SK-N-MC (cell line): Measurements from ENCODE around the gene AGAP1.

Experiments used
- DNase-seq: peaks from one replicate; pipeline ENCODE4 v3.0.0-alpha.2; 2011; ENCODE audit warnings: low read depth, low spot score
- H3K27ac ChIP-seq: fragments of 200-600 bp; sonication (generic); 2 replicates; pipeline ENCODE4 v1.5.1; 2016; ENCODE audit warnings: mixed run types
- H3K36me3 ChIP-seq: fragments of 200-600 bp; sonication (generic); 2 replicates; pipeline ENCODE4 v1.6.1; 2017; ENCODE audit warnings: antibody characterized with exemption, low read length, mixed read lengths; ENCODE audit not compliant: insufficient read depth
- H3K4me3 ChIP-seq: fragments of 200-600 bp; sonication (generic); 2 replicates; pipeline ENCODE4 v1.5.1; 2016
- H3K9ac ChIP-seq: fragments of 200-600 bp; sonication (generic); 2 replicates; pipeline ENCODE4 v1.8.0; 2017; ENCODE audit warnings: mixed run types, mixed read lengths; ENCODE audit not compliant: insufficient read length
- H3K9me3 ChIP-seq: fragments of 200-600 bp; sonication (generic); 2 replicates; pipeline ENCODE4 v1.6.1; 2017; ENCODE audit warnings: low read depth, mild to moderate bottlenecking, antibody characterized with exemption, low read length, moderate library complexity, mixed read lengths
- EZH2 ChIP-seq: fragments of 200-600 bp; sonication (generic); IDR thresholded peaks from one replicate; pipeline ENCODE4 v1.6.1; 2017; ENCODE audit warnings: antibody characterized with exemption
- FOXP2 ChIP-seq: optimal IDR thresholded peaks from 2 replicates; pipeline ENCODE3; 2011; ENCODE audit warnings: mild to moderate bottlenecking, moderate library complexity; ENCODE audit not compliant: insufficient read depth; ENCODE audit errors: extremely low read length, control extremely low read depth
- POLR2AphosphoS5 ChIP-seq: IDR thresholded peaks from 2 replicates; pipeline ENCODE4 v1.6.1; 2012; ENCODE audit warnings: mild to moderate bottlenecking, low read depth, low read length, borderline replicate concordance

Gene AGAP1

GRCh38 chr2:235659767-235660322, 166.0 kb downstream of the AGAP1 start:
- H3K4me3 ChIP-seq = no peak overlapping the region
- H3K27ac ChIP-seq = no peak overlapping the region
- TF ChIP-seq FOXP2 (no peak), EZH2 (no peak), POLR2AphosphoS5 (no peak)
- no peak overlapping the region for H3K9ac ChIP-seq
- no peaks in the 10 kb centered on the region for H3K9me3 ChIP-seq
- H3K36me3 ChIP-seq = no peaks in the 10 kb centered on the region
- DNase-seq = no peak

- no peak for DNase-seq
- TF ChIP-seq FOXP2 (no peak), POLR2AphosphoS5 (no peak), EZH2 (no peak)
- H3K4me3 ChIP-seq = no peak overlapping the region
- H3K27ac ChIP-seq = no peak overlapping the region
- H3K36me3 ChIP-seq = no peaks in the 10 kb centered on the region
- H3K9me3 ChIP-seq = no peaks in the 10 kb centered on the region
- H3K9ac ChIP-seq = no peak overlapping the region
These were observed 166.7 kb downstream of the AGAP1 start for GRCh38 chr2:235660484-235661082.

GRCh38 chr2:235661167-235661937, 167.5 kb downstream of the AGAP1 start:
- no peak for DNase-seq
- TF ChIP-seq POLR2AphosphoS5 (no peak), EZH2 (no peak), FOXP2 (no peak)
- H3K36me3 ChIP-seq = no peaks in the 10 kb centered on the region
- no peak overlapping the region for H3K9ac ChIP-seq
- no peak overlapping the region for H3K27ac ChIP-seq
- no peak overlapping the region for H3K4me3 ChIP-seq
- H3K9me3 ChIP-seq = no peaks in the 10 kb centered on the region

- Histone ChIP-seq H3K36me3 (no peaks in the 10 kb centered on the region), H3K9ac (no peak overlapping the region), H3K9me3 (no peaks in the 10 kb centered on the region), H3K4me3 (no peak overlapping the region), H3K27ac (no peak overlapping the region)
- DNase-seq = no peak
- TF ChIP-seq POLR2AphosphoS5 (no peak), FOXP2 (no peak), EZH2 (no peak)
These were observed 168.1 kb downstream of the AGAP1 start for GRCh38 chr2:235661952-235662351.

- H3K9me3 ChIP-seq = no peaks in the 10 kb centered on the region
- DNase-seq = no peak
- no peak for TF ChIP-seq EZH2
- TF ChIP-seq FOXP2 = no peak
- no peak for TF ChIP-seq POLR2AphosphoS5
These were observed 170.0 kb downstream of the AGAP1 start for GRCh38 chr2:235663875-235664274.

GRCh38 chr2:235665661-235666212, 171.9 kb downstream of the AGAP1 start:
- H3K36me3 ChIP-seq = no peaks in the 10 kb centered on the region
- no peak for DNase-seq
- H3K4me3 ChIP-seq = peak overlapping the region; percentile 68
- H3K9ac ChIP-seq = peak overlapping the region; percentile 36
- no peaks in the 10 kb centered on the region for H3K9me3 ChIP-seq
- TF ChIP-seq EZH2 = no peak
- TF ChIP-seq FOXP2 = no peak
- no peak for TF ChIP-seq POLR2AphosphoS5
- H3K27ac ChIP-seq = no peak overlapping the region

More at GRCh38 chr2:235663875-235664274, 170.0 kb downstream of the AGAP1 start:
- H3K27ac ChIP-seq = no peak overlapping the region
- no peak overlapping the region for H3K9ac ChIP-seq
- no peak overlapping the region for H3K4me3 ChIP-seq
- H3K36me3 ChIP-seq = no peaks in the 10 kb centered on the region

GRCh38 chr2:235666213-235666781, 172.5 kb downstream of the AGAP1 start:
- peak overlapping the region; percentile 68 for H3K4me3 ChIP-seq
- H3K9ac ChIP-seq = peak overlapping the region; percentile 36
- DNase-seq = peak; percentile 74
- no peak overlapping the region for H3K27ac ChIP-seq
- TF ChIP-seq EZH2 (no peak), FOXP2 (no peak), POLR2AphosphoS5 (no peak)
- H3K36me3 ChIP-seq = no peaks in the 10 kb centered on the region
- H3K9me3 ChIP-seq = no peaks in the 10 kb centered on the region

GRCh38 chr2:235668782-235669181, 174.9 kb downstream of the AGAP1 start:
- Histone ChIP-seq H3K9me3 (no peaks in the 10 kb centered on the region), H3K36me3 (no peaks in the 10 kb centered on the region), H3K4me3 (peak overlapping the region; percentile 55), H3K9ac (no peak overlapping the region), H3K27ac (0 out of 2 replicates have a peak overlapping the region, but pooled peaks have one; percentile 36)
- no peak for DNase-seq
- no peak for TF ChIP-seq EZH2
- no peak for TF ChIP-seq POLR2AphosphoS5
- TF ChIP-seq FOXP2 = no peak
